ENCODE data around the gene CHCHD3. TPM values are rescaled to one million over a fixed set of nuclear protein-coding genes. Genes with fewer than 3 reads are reported as not detected.

The CHCHD3 gene
- total RNA-seq, 1 donor from 2014 or later: 38.5 TPM

GRCh38 chr7:133065301-133065700 is 16.6 kb downstream of the CHCHD3 start:
- TF ChIP-seq, protein P1, sequence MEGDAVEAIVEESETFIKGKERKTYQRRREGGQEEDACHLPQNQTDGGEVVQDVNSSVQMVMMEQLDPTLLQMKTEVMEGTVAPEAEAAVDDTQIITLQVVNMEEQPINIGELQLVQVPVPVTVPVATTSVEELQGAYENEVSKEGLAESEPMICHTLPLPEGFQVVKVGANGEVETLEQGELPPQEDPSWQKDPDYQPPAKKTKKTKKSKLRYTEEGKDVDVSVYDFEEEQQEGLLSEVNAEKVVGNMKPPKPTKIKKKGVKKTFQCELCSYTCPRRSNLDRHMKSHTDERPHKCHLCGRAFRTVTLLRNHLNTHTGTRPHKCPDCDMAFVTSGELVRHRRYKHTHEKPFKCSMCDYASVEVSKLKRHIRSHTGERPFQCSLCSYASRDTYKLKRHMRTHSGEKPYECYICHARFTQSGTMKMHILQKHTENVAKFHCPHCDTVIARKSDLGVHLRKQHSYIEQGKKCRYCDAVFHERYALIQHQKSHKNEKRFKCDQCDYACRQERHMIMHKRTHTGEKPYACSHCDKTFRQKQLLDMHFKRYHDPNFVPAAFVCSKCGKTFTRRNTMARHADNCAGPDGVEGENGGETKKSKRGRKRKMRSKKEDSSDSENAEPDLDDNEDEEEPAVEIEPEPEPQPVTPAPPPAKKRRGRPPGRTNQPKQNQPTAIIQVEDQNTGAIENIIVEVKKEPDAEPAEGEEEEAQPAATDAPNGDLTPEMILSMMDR (IDR thresholded peaks at IDR 0.05): no peak
- H3K9me3 ChIP-seq: no peaks in the 10 kb centered on the region

DNA sequence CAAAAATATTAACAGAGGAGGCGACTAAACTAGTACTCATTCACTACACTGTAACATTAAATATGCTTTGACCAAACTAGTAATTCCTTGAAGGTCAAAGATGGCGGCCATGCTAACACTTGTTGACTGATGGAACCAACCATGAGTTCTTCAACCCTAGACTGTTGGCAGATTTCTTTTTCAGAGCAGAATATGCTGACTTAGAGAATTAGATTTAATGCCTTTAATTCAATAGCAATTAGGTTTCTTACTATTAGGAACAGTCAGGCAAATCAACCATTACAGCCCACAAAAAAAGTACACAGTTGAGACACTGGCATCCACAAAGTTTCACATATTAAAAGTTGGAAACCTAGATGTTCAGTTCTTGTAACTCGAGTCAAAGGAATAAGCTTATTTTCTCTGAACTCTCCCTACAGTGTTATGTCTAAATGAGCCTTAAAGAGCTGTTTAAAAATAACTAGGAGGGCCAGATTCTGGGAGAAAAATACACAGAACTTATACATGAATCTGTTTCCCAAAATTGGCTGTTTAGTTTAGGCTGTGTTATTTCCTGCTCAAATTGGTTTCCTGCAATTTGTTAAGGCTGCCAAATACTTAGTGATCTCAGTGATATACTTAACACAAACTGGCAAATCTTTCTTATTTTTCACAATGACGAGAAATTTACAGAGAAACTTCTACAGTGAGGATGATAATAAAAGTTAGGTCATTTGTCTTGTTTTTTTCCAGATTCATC is 17.6 kb downstream of the CHCHD3 start:
- ATAC-seq (no peak), DNase-seq (no peak)
- no peak overlapping the region for H3K27ac ChIP-seq
- peaks cover 32% of the 10 kb centered on the region for H3K36me3 ChIP-seq
- intact Hi-C loops (cut with DNase I): no loop called here
- TF ChIP-seq, protein P1 (IDR thresholded peaks at IDR 0.05): no peak
- no peaks in the 10 kb centered on the region for H3K9me3 ChIP-seq
- H3K4me3 ChIP-seq: no peak overlapping the region
- H3K4me1 ChIP-seq: no peaks in the 10 kb centered on the region
- no peaks in the 10 kb centered on the region for H3K27me3 ChIP-seq (ENCODE audit: low read depth)

More at GRCh38 chr7:133065301-133065700, 16.6 kb downstream of the CHCHD3 start:
- H3K4me1 ChIP-seq: no peaks in the 10 kb centered on the region
- H3K36me3 ChIP-seq: peaks cover 41% of the 10 kb centered on the region
- intact Hi-C loops (cut with DNase I): no loop called here
- DNase-seq (no peak), ATAC-seq (no peak)
- H3K27ac ChIP-seq: no peak overlapping the region
- H3K4me3 ChIP-seq: no peak overlapping the region
- H3K27me3 ChIP-seq (ENCODE audit: low read depth): no peaks in the 10 kb centered on the region

DNA sequence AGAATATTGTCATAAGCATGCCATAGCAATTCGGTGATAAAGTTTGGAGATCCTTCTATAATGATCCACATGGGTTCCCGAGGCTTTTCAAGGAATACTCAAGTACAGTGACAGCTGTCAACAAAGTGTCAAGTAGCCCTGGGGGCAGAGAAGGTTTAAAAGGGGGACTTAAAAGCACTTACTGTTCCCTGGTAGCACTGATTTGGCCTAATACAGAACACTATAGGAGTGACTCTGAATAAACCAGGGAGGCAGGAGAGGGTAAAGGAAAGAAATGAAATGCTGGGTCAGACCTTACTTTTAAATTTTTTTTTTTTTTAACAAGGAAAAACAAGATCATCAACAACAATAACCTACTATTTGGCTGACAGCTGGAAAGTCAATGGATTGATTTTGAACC is 20.1 kb downstream of the CHCHD3 start:
- Histone ChIP-seq H3K9me3 (no peaks in the 10 kb centered on the region), H3K27me3 (ENCODE audit: low read depth) (no peaks in the 10 kb centered on the region), H3K36me3 (peaks cover 11% of the 10 kb centered on the region), H3K4me1 (no peaks in the 10 kb centered on the region), H3K4me3 (no peak overlapping the region), H3K27ac (no peak overlapping the region)
- DNase-seq: no peak
- intact Hi-C loops (cut with DNase I): no loop called here
- ATAC-seq: no peak
- TF ChIP-seq, protein P1 (IDR thresholded peaks at IDR 0.05): no peak

DNA sequence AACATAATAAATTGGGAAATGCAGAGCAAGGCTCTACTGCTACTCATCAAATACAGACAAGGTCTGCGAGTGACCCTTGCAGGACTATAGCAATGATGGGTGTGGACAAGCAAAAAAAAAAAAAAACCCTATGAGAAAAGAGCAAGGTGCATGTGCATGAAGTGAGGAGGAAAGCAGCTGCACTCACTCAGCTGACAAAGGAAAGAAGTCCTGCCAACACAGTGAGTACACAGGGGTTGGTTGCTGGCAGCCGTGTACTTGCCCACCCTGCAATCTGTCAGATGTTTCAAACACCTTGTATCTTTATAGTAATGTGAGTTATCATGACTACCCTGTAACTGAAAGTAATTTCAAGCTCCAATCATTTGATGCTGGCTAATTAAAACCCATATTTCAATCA is 20.5 kb downstream of the CHCHD3 start:
- ATAC-seq (no peak), DNase-seq (no peak)
- no peaks in the 10 kb centered on the region for H3K9me3 ChIP-seq
- no peaks in the 10 kb centered on the region for H3K4me1 ChIP-seq
- no peak overlapping the region for H3K27ac ChIP-seq
- TF ChIP-seq, protein P1 (IDR thresholded peaks at IDR 0.05): no peak
- no peaks in the 10 kb centered on the region for H3K27me3 ChIP-seq (ENCODE audit: low read depth)
- no peak overlapping the region for H3K4me3 ChIP-seq
- intact Hi-C loops (cut with DNase I): no loop called here
- peaks cover 7% of the 10 kb centered on the region for H3K36me3 ChIP-seq

DNA sequence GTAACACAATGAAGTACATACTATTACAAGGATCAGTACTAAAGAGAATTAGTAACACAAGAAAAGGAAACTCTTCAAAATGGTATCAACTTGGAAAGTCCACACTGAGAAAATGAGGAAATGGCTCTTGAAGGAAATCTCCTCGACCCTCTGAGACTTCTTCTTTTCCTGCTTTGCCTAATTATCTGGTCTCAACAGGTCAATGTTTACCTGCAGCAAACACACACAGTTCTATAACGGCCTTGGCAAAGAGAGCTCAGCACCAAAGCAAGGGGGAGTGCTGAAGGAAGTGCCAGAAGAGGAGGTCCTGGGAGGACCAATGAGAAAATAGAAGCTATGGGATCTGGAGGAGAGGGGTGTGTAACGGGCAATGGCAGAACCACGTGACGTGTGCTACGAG is 21.9 kb downstream of the CHCHD3 start:
- ATAC-seq: no peak
- Histone ChIP-seq H3K9me3 (no peaks in the 10 kb centered on the region), H3K36me3 (no peaks in the 10 kb centered on the region), H3K4me1 (no peaks in the 10 kb centered on the region), H3K27me3 (ENCODE audit: low read depth) (no peaks in the 10 kb centered on the region), H3K27ac (no peak overlapping the region), H3K4me3 (no peak overlapping the region)
- DNase-seq: no peak
- intact Hi-C loops (cut with DNase I): no loop called here
- TF ChIP-seq, protein P1 (IDR thresholded peaks at IDR 0.05): no peak

Measured in lower lobe of right lung (tissue), 2 donors.